ENCODE results near the gene ACTR2.
A peak's percentile ranks its signal among the peaks of the same experiment; 100 is the strongest.
"Not testable (repeated sequence)": the region's sequence is repeated elsewhere in the genome, so short reads cannot be mapped to it uniquely, and the experiment has no call there.

ACTR2 gene

GRCh38 chr2:65215946-65216345 lies 11.7 kb upstream of the ACTR2 start:
- no peaks in the 10 kb centered on the region for H3K27me3 ChIP-seq (replicated peaks)

GRCh38 chr2:65220432-65221131 lies 7.0 kb upstream of the ACTR2 start:
- H3K27me3 ChIP-seq (replicated peaks) = no peaks in the 10 kb centered on the region

More at GRCh38 chr2:65215946-65216345, 11.7 kb upstream of the ACTR2 start:
- no peak for TF ChIP-seq CTCF (IDR thresholded peaks at IDR 0.05; ENCODE audit: low read depth, low read length, missing control alignments)
- in situ Hi-C loops (cut with HindIII; ENCODE audit: low pct_ligation_motif_present, low sequenced_read_pairs) = no loop called here
- DNase-seq = no peak
- Histone ChIP-seq H3K27ac (no peak overlapping the region), H3K36me3 (replicated peaks) (no peaks in the 10 kb centered on the region), H3K4me3 (ENCODE audit: low read depth, low read length) (no peak overlapping the region)

GRCh38 chr2:65221275-65221674 lies 6.4 kb upstream of the ACTR2 start:
- H3K27me3 ChIP-seq (replicated peaks); H3K36me3 ChIP-seq (replicated peaks); H3K4me3 ChIP-seq (ENCODE audit: low read depth, low read length); in situ Hi-C loops (cut with HindIII; ENCODE audit: low pct_ligation_motif_present, low sequenced_read_pairs); H3K27ac ChIP-seq; DNase-seq: not testable (repeated sequence)

More at GRCh38 chr2:65220432-65221131, 7.0 kb upstream of the ACTR2 start:
- in situ Hi-C loops (cut with HindIII; ENCODE audit: low pct_ligation_motif_present, low sequenced_read_pairs) = no loop called here
- no peak overlapping the region for H3K4me3 ChIP-seq (ENCODE audit: low read depth, low read length)
- no peak for DNase-seq
- H3K27ac ChIP-seq = no peak overlapping the region
- H3K36me3 ChIP-seq (replicated peaks) = no peaks in the 10 kb centered on the region
- no peak for TF ChIP-seq CTCF (IDR thresholded peaks at IDR 0.05; ENCODE audit: low read depth, low read length, missing control alignments)

- peaks cover 8% of the 10 kb centered on the region for H3K36me3 ChIP-seq (replicated peaks)
- no peak for TF ChIP-seq CTCF (IDR thresholded peaks at IDR 0.05; ENCODE audit: low read depth, low read length, missing control alignments)
- peak overlapping the region; percentile 99 for H3K4me3 ChIP-seq (ENCODE audit: low read depth, low read length)
- peak overlapping the region; percentile 92 for H3K27ac ChIP-seq
- no peaks in the 10 kb centered on the region for H3K27me3 ChIP-seq (replicated peaks)
- DNase-seq = no peak
- in situ Hi-C loops (cut with HindIII; ENCODE audit: low pct_ligation_motif_present, low sequenced_read_pairs) = no loop called here
Measured at GRCh38 chr2:65227020-65227455, 593 bp upstream of the ACTR2 start.

GRCh38 chr2:65228263-65228750 lies 676 bp downstream of the ACTR2 start:
- no peaks in the 10 kb centered on the region for H3K27me3 ChIP-seq (replicated peaks)
- H3K27ac ChIP-seq = peak overlapping the region; percentile 92
- peak overlapping the region; percentile 99 for H3K4me3 ChIP-seq (ENCODE audit: low read depth, low read length)
- in situ Hi-C loops (cut with HindIII; ENCODE audit: low pct_ligation_motif_present, low sequenced_read_pairs) = no loop called here
- TF ChIP-seq CTCF (IDR thresholded peaks at IDR 0.05; ENCODE audit: low read depth, low read length, missing control alignments) = no peak
- H3K36me3 ChIP-seq (replicated peaks) = peaks cover 11% of the 10 kb centered on the region
- no peak for DNase-seq

GRCh38 chr2:65231121-65231520 lies 3.5 kb downstream of the ACTR2 start:
- Histone ChIP-seq H3K27me3 (replicated peaks) (no peaks in the 10 kb centered on the region), H3K4me3 (ENCODE audit: low read depth, low read length) (no peak overlapping the region), H3K27ac (peak overlapping the region; percentile 93), H3K36me3 (replicated peaks) (peaks cover 22% of the 10 kb centered on the region)
- in situ Hi-C loops (cut with HindIII; ENCODE audit: low pct_ligation_motif_present, low sequenced_read_pairs) = no loop called here
- no peak for DNase-seq
- no peak for TF ChIP-seq CTCF (IDR thresholded peaks at IDR 0.05; ENCODE audit: low read depth, low read length, missing control alignments)
